ENCODE measurements around the gene MPEG1.

GRCh38 chr11:59187035-59187434, 25.7 kb downstream of the MPEG1 start:
- TF ChIP-seq CTCF (optimal IDR thresholded peaks at IDR 0.05 in 1 of 3, IDR thresholded peaks at IDR 0.05 in 1 of 3, conservative IDR thresholded peaks at IDR 0.05 in 1 of 3; ENCODE audit: extremely low read depth in 1 of 3, insufficient read depth in 2 of 3, low read length in 3 of 3) (no peak), EZH2 (IDR thresholded peaks at IDR 0.05; ENCODE audit: low read length) (no peak)
